D341Med (cell line): Measurements from ENCODE around the gene LHX3.

Source experiments
- DNase-seq: peaks from one replicate; pipeline ENCODE4 v3.0.0; 2012; ENCODE audit warnings: low spot score

LHX3 gene

GRCh38 chr9:136207616-136208015 lies 2.7 kb upstream of the LHX3 start:
- DNase-seq = peak; percentile 70

GRCh38 chr9:136206602-136207275 lies 1.8 kb upstream of the LHX3 start:
- DNase-seq = no peak

- DNase-seq = no peak
Observed at GRCh38 chr9:136205707-136205992, 722 bp upstream of the LHX3 start.

GRCh38 chr9:136204145-136204805 lies 653 bp downstream of the LHX3 start:
- no peak for DNase-seq

- no peak for DNase-seq
Observed at GRCh38 chr9:136203408-136204144, 1.4 kb downstream of the LHX3 start.

- peak; percentile 81 for DNase-seq
Observed at GRCh38 chr9:136202454-136203407, 2.2 kb downstream of the LHX3 start.

GRCh38 chr9:136201609-136202453 lies 3.1 kb downstream of the LHX3 start:
- DNase-seq = no peak

GRCh38 chr9:136201174-136201573 lies 3.8 kb downstream of the LHX3 start:
- no peak for DNase-seq

- DNase-seq = no peak
Observed at GRCh38 chr9:136200424-136200823, 4.5 kb downstream of the LHX3 start.

GRCh38 chr9:136199391-136200288 lies 5.3 kb downstream of the LHX3 start:
- DNase-seq = no peak

GRCh38 chr9:136198605-136199083 lies 6.3 kb downstream of the LHX3 start:
- DNase-seq = no peak

GRCh38 chr9:136197930-136198604 lies 6.9 kb downstream of the LHX3 start:
- DNase-seq = no peak

GRCh38 chr9:136197084-136197875 lies 7.6 kb downstream of the LHX3 start:
- no peak for DNase-seq

GRCh38 chr9:136196404-136197083 lies 8.4 kb downstream of the LHX3 start:
- DNase-seq = no peak

GRCh38 chr9:136194540-136194939 lies 10.4 kb downstream of the LHX3 start:
- DNase-seq = no peak

- DNase-seq = peak; percentile 69
Observed at GRCh38 chr9:136193891-136194279, 11.0 kb downstream of the LHX3 start.

- DNase-seq = peak; percentile 85
Observed at GRCh38 chr9:136193127-136193890, 11.6 kb downstream of the LHX3 start.
